ENCODE measurements around the gene DIDO1. TPM values are rescaled to one million over a fixed set of nuclear protein-coding genes. Genes with fewer than 3 reads are reported as not detected.

The DIDO1 gene
- polyA plus RNA-seq, 1 experiment: 19.8 TPM

DNA sequence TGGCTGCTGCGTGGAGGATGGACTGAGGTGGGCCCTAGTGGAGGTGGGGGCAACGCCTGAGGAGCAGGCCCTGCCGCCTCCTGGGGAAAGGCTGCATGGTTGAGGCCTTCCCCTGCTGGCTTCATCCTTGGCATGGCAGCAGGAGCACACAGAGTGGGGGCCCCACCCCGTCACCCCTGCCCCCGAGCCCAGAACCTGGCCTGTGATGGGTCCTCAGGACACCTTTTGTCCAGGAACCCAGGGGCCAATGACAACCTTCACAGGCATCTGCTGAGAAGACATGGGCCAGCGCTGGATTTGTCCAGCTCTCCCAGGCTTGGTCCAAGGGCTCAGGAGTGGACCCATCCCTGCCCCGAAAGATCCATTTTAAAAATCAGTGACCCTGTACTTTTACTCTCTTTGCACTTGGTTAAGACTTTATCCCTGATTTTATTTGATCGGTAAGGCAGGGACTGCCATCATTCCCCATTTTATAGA, 25.6 kb upstream of the DIDO1 start:
- ChIA-PET CTCF (interaction anchor here (1.0 to 3.3 kb wide), 3 partner anchors 21 to 76 kb away, joined by 3 to 13 read pairs (median 4); no protein-coding TSS in a partner anchor), POLR2A (no interaction called here)
- Histone ChIP-seq H3K36me3 (ENCODE audit: control insufficient read depth, insufficient read depth, low read length) (peaks cover 16% of the 10 kb centered on the region), H3K27me3 (ENCODE audit: control insufficient read depth, insufficient read depth, low read length) (no peaks in the 10 kb centered on the region), H3K4me3 (ENCODE audit: low read depth, low read length) (peak overlapping the region; percentile 55)
- DNase-seq (ENCODE audit: low read depth): no peak
- TF ChIP-seq, protein P1, sequence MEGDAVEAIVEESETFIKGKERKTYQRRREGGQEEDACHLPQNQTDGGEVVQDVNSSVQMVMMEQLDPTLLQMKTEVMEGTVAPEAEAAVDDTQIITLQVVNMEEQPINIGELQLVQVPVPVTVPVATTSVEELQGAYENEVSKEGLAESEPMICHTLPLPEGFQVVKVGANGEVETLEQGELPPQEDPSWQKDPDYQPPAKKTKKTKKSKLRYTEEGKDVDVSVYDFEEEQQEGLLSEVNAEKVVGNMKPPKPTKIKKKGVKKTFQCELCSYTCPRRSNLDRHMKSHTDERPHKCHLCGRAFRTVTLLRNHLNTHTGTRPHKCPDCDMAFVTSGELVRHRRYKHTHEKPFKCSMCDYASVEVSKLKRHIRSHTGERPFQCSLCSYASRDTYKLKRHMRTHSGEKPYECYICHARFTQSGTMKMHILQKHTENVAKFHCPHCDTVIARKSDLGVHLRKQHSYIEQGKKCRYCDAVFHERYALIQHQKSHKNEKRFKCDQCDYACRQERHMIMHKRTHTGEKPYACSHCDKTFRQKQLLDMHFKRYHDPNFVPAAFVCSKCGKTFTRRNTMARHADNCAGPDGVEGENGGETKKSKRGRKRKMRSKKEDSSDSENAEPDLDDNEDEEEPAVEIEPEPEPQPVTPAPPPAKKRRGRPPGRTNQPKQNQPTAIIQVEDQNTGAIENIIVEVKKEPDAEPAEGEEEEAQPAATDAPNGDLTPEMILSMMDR (IDR thresholded peaks at IDR 0.05; ENCODE audit: insufficient read depth, low read depth, low read length): no peak

DNA sequence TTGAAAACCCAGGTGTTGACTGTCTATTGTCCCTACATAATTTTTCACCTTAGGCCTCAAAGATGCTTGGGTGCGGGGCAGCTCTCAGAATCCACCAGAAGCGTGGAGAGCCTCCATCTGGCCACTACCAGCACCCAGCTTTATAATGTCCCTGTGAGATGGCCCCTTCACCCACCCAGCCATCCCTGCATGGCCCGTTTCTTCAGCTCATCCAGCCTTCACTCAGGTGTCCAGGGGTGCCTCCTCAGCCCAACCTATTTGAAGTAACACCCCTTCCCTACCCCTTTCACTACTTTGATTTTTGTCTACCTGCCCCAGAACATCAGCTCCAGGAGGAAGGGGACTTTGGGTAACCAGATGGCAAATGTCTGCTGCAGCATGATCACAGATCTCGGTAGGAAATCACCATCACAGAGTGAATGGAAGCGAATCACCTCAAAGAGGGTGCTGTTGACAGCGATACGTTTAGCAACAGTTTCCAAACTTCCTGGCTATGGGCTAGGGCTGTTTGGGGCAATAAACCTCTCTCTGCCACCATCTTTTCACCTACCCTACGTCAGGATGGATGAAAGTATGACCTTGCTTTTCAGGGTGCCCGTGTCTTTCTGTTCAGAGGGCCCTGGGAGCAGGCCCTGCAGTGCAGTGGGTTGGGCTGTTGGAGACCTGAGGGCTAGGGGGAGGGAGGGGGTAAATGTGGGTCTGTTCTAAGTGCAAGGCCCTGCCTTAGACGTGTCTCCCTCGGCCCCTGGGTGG, 25.0 kb upstream of the DIDO1 start:
- POLR2A ChIA-PET: no interaction called here
- CTCF ChIA-PET: interaction anchor here (1.0 to 3.3 kb wide), 3 partner anchors 21 to 76 kb away, joined by 3 to 13 read pairs (median 4); no protein-coding TSS in a partner anchor
- H3K27me3 ChIP-seq (ENCODE audit: control insufficient read depth, insufficient read depth, low read length): no peaks in the 10 kb centered on the region

DNA sequence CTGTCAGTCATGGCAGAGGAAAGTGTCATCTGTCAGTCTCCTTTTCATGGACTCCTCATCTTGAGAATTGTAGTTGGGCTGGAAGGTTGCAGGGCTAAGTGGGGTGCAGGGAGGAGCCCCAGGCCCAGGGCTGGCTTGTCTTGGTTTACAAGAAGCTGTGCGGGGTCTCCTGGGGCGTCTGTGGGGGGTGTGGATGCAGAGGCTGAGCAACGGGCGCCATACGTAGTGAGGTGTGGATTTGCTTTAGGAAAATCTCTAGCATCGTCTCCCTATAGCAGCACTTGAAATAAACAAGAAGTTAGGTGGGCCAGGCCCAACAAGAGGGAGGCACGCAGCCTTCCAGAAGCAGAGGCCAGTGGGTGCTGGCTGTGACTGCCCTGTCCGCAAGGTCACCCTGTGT, 24.4 kb upstream of the DIDO1 start:
- Histone ChIP-seq H3K27me3 (ENCODE audit: control insufficient read depth, insufficient read depth, low read length) (no peaks in the 10 kb centered on the region), H3K36me3 (ENCODE audit: control insufficient read depth, insufficient read depth, low read length) (peaks cover 18% of the 10 kb centered on the region), H3K4me3 (ENCODE audit: low read depth, low read length) (no peak overlapping the region)
- DNase-seq (ENCODE audit: low read depth): no peak
- ChIA-PET CTCF (interaction anchor here (1.0 to 1.5 kb wide), 2 partner anchors 22 to 52 kb away, joined by 4 to 5 read pairs; no protein-coding TSS in a partner anchor), POLR2A (no interaction called here)
- TF ChIP-seq, protein P1 (IDR thresholded peaks at IDR 0.05; ENCODE audit: insufficient read depth, low read depth, low read length): no peak

More for the DNA sequence above, 25.0 kb upstream of the DIDO1 start:
- H3K4me3 ChIP-seq (ENCODE audit: low read depth, low read length): no peak overlapping the region
- no peak for DNase-seq (ENCODE audit: low read depth)
- H3K36me3 ChIP-seq (ENCODE audit: control insufficient read depth, insufficient read depth, low read length): peaks cover 15% of the 10 kb centered on the region
- TF ChIP-seq, protein P1 (IDR thresholded peaks at IDR 0.05; ENCODE audit: insufficient read depth, low read depth, low read length): no peak

- H3K27me3 ChIP-seq (ENCODE audit: control insufficient read depth, insufficient read depth, low read length): no peaks in the 10 kb centered on the region
- POLR2A ChIA-PET: no interaction called here
- DNase-seq (ENCODE audit: low read depth): no peak
- CTCF ChIA-PET: interaction anchor here (1.2 to 1.5 kb wide), 2 partner anchors 22 to 24 kb away, joined by 5 to 7 read pairs; no protein-coding TSS in a partner anchor
- TF ChIP-seq, protein P1 (IDR thresholded peaks at IDR 0.05; ENCODE audit: insufficient read depth, low read depth, low read length): no peak
- H3K4me3 ChIP-seq (ENCODE audit: low read depth, low read length): no peak overlapping the region
- peaks cover 21% of the 10 kb centered on the region for H3K36me3 ChIP-seq (ENCODE audit: control insufficient read depth, insufficient read depth, low read length)
Measured at GRCh38 chr20:62949962-62950361, 23.7 kb upstream of the DIDO1 start.

DNA sequence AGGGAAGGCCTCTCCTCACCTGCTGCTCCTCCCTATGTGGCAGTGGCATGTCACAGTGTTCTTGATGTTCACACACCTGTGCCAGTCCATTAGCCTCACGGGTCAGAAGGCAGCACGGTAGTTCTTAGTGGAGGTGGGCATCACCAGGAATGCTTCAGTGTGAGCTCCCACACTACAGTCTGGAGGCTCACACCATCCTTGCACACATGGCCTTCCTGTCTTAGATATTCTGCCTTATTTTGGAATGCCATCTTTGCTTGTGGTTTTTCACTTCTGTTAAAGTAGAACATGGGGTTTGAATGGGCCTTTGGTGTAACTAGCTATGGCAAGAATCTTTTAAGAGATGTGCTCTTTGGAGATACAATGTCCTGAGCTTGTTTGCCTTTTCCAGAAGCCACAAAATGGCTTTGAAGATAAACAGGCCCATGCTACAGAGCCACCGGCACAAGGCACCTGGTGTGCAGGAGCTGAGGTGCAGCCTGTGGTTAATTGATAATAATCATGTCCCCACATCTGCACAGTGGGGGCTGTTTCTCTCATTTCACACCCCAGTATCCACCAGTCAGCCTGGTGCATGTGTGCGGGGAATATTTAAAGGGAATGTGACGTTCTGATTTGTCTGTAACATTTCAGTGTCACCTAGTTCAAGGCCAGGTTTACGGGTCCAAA, 23.0 kb upstream of the DIDO1 start:
- CTCF ChIA-PET: interaction anchor here (0.7 to 1.5 kb wide), 4 partner anchors 23 to 60 kb away, joined by 3 to 7 read pairs (median 6); no protein-coding TSS in a partner anchor
- TF ChIP-seq, protein P1 (IDR thresholded peaks at IDR 0.05; ENCODE audit: insufficient read depth, low read depth, low read length): no peak
- Histone ChIP-seq H3K36me3 (ENCODE audit: control insufficient read depth, insufficient read depth, low read length) (peaks cover 26% of the 10 kb centered on the region), H3K4me3 (ENCODE audit: low read depth, low read length) (no peak overlapping the region), H3K27me3 (ENCODE audit: control insufficient read depth, insufficient read depth, low read length) (no peaks in the 10 kb centered on the region)
- POLR2A ChIA-PET: no interaction called here
- DNase-seq (ENCODE audit: low read depth): no peak

All from BJ (cell line).